ENCODE results near the gene DACT3. TPM values are rescaled to one million over a fixed set of nuclear protein-coding genes. Genes with fewer than 3 reads are reported as not detected.

DACT3 gene
- polyA plus RNA-seq, 3 donors = 23.4 to 26.3 (median 25.5) TPM

DNA sequence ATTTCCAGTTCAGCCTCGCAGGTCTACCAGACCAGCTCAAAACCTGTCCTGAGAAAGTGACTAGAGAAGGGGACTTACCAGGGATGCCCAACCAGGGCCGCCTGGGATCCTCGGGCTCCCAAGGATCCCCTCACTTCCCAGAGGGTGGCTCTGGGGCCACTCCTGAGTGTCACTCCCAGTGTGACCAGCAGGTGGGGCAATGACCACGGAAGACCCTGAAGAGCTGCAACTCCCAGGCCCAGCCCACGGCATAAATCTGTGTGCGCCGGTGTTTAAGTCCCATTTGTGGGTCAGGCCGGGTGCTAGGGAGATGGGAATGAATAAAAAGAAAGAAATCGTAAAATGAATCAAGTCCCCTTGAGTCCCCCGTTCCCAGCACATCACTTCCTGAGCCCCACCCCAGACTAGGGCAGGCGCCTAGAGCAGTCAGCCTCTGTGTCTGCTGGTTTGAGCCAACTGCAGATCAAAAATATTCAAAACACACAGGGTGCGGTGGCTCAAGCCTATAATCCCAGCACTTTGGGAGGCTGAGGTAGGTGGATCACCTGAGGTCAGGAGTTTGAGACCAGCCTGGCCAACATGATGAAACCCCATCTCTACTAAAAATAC, 46.8 kb downstream of the DACT3 start:
- DNase-seq (ENCODE audit: low read depth in 3 of 3, low spot score in 2 of 3) = no peak

DNA sequence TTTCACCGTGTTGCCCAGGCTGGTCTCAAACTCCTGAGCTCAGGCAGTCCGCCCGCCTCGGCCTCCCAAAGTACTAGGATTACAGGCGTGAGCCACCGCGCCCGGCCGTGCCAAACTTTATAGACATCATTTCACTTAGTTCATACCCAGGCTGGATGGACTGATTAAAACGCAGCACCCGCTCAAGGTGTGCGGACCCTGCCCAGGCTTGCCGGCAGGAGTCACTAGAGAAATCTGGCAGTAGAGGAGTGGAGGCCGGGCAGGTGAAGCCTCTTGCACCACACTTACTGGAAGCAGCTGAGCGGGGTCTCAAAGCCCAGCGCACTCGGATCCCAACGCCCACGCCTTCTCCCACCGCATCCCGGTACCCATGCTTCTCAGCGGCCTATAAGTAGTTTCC, 47.5 kb downstream of the DACT3 start:
- DNase-seq (ENCODE audit: low read depth in 3 of 3, low spot score in 2 of 3) = no peak

DNA sequence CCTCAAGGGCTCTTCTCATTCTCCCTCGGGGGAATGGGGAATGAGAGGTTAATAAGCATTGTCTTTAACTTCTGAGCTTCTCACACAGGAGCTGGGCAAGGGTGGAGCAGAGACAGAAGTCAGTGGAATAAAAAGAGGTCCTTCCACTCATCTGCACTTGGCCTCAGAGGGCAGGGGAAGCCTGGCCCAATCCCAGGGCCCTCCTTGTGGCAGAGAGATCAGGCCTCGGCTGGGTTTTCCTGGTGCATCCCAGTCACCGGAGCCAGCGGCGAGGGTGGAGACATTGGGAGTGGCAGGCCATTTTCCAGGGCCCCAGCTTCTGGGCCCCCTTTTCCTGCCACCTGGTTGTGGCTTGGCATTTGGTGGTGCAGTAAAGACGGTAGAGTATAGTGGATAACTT, 49.2 kb downstream of the DACT3 start:
- no peak for DNase-seq (ENCODE audit: low read depth in 3 of 3, low spot score in 2 of 3)

- no peak for DNase-seq (ENCODE audit: low read depth in 3 of 3, low spot score in 2 of 3)
Observed at GRCh38 chr19:46610851-46611770, 49.9 kb downstream of the DACT3 start.

- DNase-seq (ENCODE audit: low read depth in 3 of 3, low spot score in 2 of 3) = no peak
Observed at GRCh38 chr19:46610413-46610775, 50.6 kb downstream of the DACT3 start.

GRCh38 chr19:46609511-46610412, 51.2 kb downstream of the DACT3 start:
- DNase-seq (ENCODE audit: low read depth in 3 of 3, low spot score in 2 of 3) = no peak

DNA sequence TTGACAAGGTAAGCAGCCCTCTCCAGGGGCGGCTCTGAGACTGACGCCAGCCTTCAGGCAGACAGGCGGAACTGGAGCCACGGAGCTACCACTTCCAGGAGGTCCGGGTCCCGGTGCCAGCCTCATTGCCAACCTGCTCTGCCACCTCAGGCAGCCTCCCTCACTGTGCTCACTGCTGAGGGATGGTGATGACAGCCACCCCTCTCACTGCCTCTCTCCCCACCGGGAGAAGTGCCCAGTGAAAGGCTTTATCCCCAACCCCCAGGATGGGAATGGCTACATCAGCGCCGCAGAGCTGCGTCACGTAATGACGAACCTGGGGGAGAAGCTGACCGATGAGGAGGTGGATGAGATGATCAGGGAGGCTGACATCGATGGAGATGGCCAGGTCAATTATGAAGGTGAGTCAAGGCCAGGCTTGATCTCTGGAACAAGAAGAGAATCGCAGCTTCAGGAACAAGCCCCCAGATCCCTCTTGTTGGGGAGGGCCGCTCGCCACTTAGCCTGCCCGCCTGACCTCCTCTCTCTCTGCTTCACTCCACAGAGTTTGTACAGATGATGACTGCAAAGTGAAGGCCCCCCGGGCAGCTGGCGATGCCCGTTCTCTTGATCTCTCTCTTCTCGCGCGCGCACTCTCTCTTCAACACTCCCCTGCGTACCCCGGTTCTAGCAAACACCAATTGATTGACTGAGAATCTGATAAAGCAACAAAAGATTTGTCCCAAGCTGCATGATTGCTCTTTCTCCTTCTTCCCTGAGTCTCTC, 52.2 kb downstream of the DACT3 start:
- no peak for DNase-seq (ENCODE audit: low read depth in 3 of 3, low spot score in 2 of 3)

DNA sequence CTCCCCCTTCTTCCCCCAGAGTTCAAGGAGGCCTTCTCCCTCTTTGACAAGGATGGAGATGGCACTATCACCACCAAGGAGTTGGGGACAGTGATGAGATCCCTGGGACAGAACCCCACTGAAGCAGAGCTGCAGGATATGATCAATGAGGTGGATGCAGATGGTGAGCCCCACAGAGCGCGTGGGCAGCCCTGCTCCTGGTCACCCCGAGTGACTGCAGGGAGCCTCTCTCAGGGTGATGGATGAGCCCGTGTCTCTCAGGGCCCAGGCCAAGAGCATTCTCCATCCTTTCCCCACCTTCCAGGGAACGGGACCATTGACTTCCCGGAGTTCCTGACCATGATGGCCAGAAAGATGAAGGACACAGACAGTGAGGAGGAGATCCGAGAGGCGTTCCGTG, 52.8 kb downstream of the DACT3 start:
- no peak for DNase-seq (ENCODE audit: low read depth in 3 of 3, low spot score in 2 of 3)

- no peak for DNase-seq (ENCODE audit: low read depth in 3 of 3, low spot score in 2 of 3)
Observed at GRCh38 chr19:46607448-46607841, 53.5 kb downstream of the DACT3 start.

- DNase-seq (ENCODE audit: low read depth in 3 of 3, low spot score in 2 of 3) = no peak
Observed at GRCh38 chr19:46606681-46607447, 54.1 kb downstream of the DACT3 start.

DNA sequence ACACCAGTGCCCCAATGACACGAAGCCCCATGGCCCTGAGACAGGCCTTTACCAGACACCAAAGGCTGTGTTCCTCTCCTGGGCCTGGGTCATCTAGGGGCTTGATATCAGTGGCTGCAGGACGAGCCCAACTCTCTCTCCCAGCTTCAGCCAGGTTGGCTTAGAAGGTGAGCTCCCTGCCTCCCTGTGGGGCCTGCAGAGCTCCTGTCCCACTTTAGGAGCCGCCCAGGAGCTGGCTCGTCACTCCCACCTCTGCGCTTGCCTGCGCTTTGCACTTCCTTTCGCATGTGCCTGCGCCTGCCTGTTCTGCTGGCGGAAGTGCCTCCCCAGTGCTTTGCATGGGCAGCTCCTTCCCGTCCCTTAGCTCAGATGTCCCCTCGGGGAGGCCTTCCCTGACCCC, 55.0 kb downstream of the DACT3 start:
- DNase-seq (ENCODE audit: low read depth in 3 of 3, low spot score in 2 of 3) = no peak

DNA sequence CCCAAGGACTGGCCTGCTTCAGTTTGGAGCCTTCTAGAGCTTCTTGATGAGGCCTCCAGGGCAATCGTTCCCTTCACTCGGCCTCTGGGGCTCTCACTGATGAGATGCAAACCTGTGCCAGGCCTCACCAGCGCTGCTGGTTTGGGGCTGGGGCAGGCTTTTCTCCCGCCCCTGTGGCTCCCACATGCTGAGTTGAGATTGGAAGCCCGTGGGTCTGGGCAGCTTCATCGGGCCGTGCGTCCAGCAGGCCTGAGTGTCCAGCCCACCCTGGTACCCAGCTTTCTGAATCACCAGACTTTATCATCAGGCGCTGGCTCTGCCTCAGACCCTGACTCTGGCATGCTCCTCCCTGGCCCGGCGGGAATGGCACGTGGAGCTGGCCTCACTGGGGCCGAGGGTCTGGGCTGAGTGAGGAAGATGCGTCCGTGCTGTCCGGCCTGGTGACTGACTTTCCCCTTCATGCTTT, 55.6 kb downstream of the DACT3 start:
- no peak for DNase-seq (ENCODE audit: low read depth in 3 of 3, low spot score in 2 of 3)

DNA sequence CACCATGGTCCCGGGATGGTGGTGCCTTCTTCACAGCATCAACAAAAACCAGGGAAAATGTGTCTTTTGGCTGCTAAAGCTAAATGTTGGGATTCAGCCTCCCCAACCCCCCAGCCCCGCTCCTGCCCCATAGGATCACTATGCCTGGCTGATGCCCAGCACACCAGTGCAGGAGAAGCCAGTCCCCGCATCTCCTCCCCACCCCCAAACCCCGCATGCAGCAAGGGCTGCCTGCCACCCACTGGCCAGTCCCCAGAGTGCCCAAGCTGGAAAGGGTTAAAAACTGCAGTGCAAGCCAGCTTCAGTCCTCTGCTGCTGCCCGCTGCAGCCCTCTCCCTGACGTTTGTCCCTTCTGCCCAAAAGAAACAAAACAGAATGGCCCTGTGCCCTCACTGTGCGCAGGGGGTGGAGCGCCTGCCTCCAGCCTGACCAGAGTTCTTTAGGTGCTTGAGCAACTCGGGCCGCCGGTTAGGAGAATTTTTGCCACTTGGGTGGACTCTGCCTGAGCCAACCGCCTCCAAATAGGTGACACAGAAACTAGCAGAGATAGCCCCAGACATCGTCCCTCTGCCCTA, 56.1 kb downstream of the DACT3 start:
- no peak for DNase-seq (ENCODE audit: low read depth in 3 of 3, low spot score in 2 of 3)

DNA sequence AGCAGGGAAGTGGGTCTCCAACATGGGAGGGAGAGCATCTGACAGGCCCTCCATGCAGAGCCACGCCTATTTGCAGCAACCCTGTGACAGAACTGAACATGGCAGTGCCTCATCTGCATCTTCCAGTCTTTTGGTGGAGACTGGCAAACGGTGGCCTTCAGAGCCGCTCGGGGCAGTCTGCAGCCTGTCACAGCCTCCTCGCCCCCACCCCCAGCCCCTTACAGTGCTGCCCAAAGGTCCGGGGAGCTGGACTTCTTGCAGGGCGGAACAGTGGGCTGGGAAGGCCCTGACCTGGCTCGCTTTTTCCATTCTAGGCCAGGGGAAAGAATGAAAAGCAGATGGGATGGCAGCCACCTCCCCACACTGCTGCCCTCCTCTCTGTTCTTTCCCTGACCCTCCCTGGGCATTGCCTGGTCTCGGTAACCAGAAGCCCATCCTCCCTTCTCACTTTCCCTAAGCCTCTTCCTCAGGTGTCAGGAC, 57.2 kb downstream of the DACT3 start:
- DNase-seq (ENCODE audit: low read depth in 3 of 3, low spot score in 2 of 3) = no peak

DNA sequence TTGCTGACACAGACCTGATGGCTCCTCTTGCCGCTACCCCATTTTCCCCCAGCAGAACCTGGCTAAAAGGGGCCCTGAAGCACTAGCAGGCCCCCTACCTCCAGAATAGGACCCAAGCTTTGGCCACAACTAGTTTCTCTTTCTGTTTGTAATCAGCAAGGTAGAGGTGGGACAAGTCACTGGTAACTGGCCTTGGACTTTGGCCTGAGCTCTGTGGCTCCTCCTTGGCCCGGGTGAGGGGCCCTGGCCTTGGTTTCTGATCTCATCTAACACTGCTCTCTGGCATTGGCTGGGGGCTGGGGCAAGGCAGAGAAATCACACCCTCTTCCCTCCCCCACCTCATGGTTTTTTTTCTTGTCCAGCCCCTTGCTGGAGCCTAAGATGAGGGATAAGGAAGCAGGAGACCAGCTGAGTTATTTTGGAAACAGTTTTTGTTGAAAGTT, 57.8 kb downstream of the DACT3 start:
- DNase-seq (ENCODE audit: low read depth in 3 of 3, low spot score in 2 of 3) = no peak

DNA sequence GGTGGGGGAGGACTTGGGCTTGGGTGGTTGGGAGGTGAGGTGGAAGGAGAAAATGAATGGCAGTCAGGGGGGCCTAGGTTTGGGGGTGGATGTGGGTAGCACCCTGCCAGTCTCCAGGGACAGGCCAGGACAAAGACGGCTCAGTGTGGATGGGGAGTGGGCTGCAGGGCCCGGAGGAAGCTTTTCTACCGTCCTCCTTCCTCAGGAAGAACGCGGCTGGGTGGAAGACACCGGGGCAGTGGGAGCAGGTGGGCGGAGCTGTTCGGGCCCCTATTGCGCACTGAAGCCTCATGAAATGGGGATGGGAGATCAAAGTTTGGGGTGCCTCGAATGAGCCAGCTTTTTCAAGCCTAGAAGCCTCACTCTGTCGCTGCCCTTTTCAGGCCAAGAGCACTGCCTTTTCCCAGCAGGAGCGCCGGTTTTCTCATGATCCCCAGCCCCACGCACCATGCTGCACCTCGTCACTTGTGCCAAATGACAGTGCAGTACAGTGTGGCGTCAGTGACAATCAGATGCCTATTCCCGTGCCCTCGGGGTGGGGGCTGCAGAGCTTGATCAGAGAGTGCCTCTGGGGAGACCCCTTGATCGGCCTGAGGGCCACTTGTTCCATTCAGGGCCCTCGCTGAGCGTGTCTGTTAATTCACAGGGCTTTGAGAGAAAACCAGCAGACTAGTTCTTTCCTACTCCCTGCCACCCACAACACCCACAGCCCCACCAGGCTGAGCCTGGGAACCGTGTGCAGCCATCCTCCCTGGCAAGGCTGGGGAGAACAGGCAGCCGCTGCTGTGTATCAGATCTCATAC, 58.4 kb downstream of the DACT3 start:
- DNase-seq (ENCODE audit: low read depth in 3 of 3, low spot score in 2 of 3) = no peak

GRCh38 chr19:46601318-46602224, 59.4 kb downstream of the DACT3 start, which contains the start of gene CALM3:
TSS of gene CALM3 (plus strand) at chr19:46601330. CDS start at chr19:46601435, 105 bp downstream.
- DNase-seq (ENCODE audit: low read depth in 3 of 3, low spot score in 2 of 3) = no peak

All from right renal cortex interstitium (tissue), 3 donors.